Prostate gland (tissue), 2 donors: ENCODE results near the gene ZMYND19.

Source experiments
- CTCF ChIP-seq, 4 experiments: fragments of 200-600 bp in 2 of 4; fragments of 450-650 bp in 2 of 4; sonication (generic) in 2 of 4; IDR thresholded peaks; 1 replicate in 3 of 4; 2 replicates in 1 of 4; pipeline ENCODE4 v1.5.1; 2016 to 2019; ENCODE audit warnings: antibody characterized with exemption in 4 of 4, mild to moderate bottlenecking in 2 of 4, moderate library complexity in 2 of 4
- POLR2A ChIP-seq: fragments of 450-650 bp; IDR thresholded peaks from one replicate; pipeline ENCODE4 v1.6.1; 2016; ENCODE audit warnings: antibody characterized with exemption, mild to moderate bottlenecking
- POLR2AphosphoS5 ChIP-seq: sonication (generic); formaldehyde crosslinking; IDR thresholded peaks from one replicate; pipeline ENCODE4 v1.6.1; 2017; ENCODE audit warnings: antibody characterized with exemption

- TF ChIP-seq CTCF (IDR thresholded peaks at IDR 0.05) (no peak), POLR2AphosphoS5 (no peak), POLR2A (no peak)
Measured at GRCh38 chr9:137615387-137615871, 25.1 kb upstream of the ZMYND19 start.
